Stimulated activated naive CD8-positive, alpha-beta T cell treated with anti-CD3 and anti-CD28 coated beads, Interleukin-15, amount 100 ng/mL, for 72 hours (primary cell): ENCODE results near the gene NACAD.

ENCODE experiments used
- ATAC-seq: fragments of 150-1000 bp; cut with Tn5 transposase; 2 replicates; pipeline ENCODE4 v1.10.0; 2021; ENCODE audit warnings: mild to moderate bottlenecking, moderate library complexity
- DNase-seq, 2 donors: peaks; one replicate each; pipeline ENCODE4 v3.0.0; 2021 to 2022
- H3K27ac Mint-ChIP-seq, 2 donors: one replicate each; pipeline ENCODE4 v1.8.0; 2022; ENCODE audit warnings: mild to moderate bottlenecking in 2 of 2, mixed read lengths in 2 of 2, moderate library complexity in 2 of 2
- H3K27me3 Mint-ChIP-seq: one replicate; pipeline ENCODE4 v1.8.0; 2022; ENCODE audit warnings: mixed read lengths
- H3K4me1 Mint-ChIP-seq: one replicate; pipeline ENCODE4 v1.8.0; 2022; ENCODE audit warnings: mild to moderate bottlenecking, mixed read lengths
- H3K4me3 Mint-ChIP-seq, 2 donors: one replicate each; pipeline ENCODE4 v1.8.0; 2022; ENCODE audit warnings: mild to moderate bottlenecking in 2 of 2, mixed read lengths in 2 of 2, moderate library complexity in 1 of 2
- H3K9me3 Mint-ChIP-seq, 2 donors: one replicate each; pipeline ENCODE4 v1.8.0; 2022; ENCODE audit warnings: mixed read lengths in 2 of 2

NACAD gene

GRCh38 chr7:45087301-45088145, 1.2 kb downstream of the NACAD start:
- no peak overlapping the region for H3K27ac Mint-ChIP-seq
- peaks cover 9% of the 10 kb centered on the region for H3K27me3 Mint-ChIP-seq
- H3K9me3 Mint-ChIP-seq: no peaks in the 10 kb centered on the region
- ATAC-seq (no peak), DNase-seq (no peak)
- H3K4me1 Mint-ChIP-seq: peaks cover 10% of the 10 kb centered on the region
- peak overlapping the region; percentile 69 to 72 for H3K4me3 Mint-ChIP-seq

GRCh38 chr7:45086331-45087065, 2.3 kb downstream of the NACAD start:
- no peak for DNase-seq
- Mint-ChIP-seq H3K27me3 (peaks cover 9% of the 10 kb centered on the region), H3K4me3 (no peak overlapping the region), H3K9me3 (no peaks in the 10 kb centered on the region), H3K27ac (no peak overlapping the region), H3K4me1 (peaks cover 10% of the 10 kb centered on the region)
- ATAC-seq: no peak

GRCh38 chr7:45085619-45086200, 3.1 kb downstream of the NACAD start:
- ATAC-seq: peak; percentile 7
- no peaks in the 10 kb centered on the region for H3K9me3 Mint-ChIP-seq
- DNase-seq: no peak
- peaks cover 10% of the 10 kb centered on the region for H3K4me1 Mint-ChIP-seq
- peak overlapping the region in 1 of 2 donors; percentile 59 for H3K27ac Mint-ChIP-seq
- no peak overlapping the region for H3K4me3 Mint-ChIP-seq
- peaks cover 9% of the 10 kb centered on the region for H3K27me3 Mint-ChIP-seq

- DNase-seq: no peak
- ATAC-seq: no peak
- Mint-ChIP-seq H3K9me3 (no peaks in the 10 kb centered on the region), H3K27ac (peak overlapping the region in 1 of 2 donors; percentile 59), H3K4me3 (no peak overlapping the region), H3K27me3 (peaks cover 9% of the 10 kb centered on the region), H3K4me1 (peaks cover 10% of the 10 kb centered on the region)
Observed at GRCh38 chr7:45084901-45085618, 3.7 kb downstream of the NACAD start.

GRCh38 chr7:45084336-45084735, 4.4 kb downstream of the NACAD start:
- no peak for ATAC-seq

GRCh38 chr7:45082831-45083331, 5.9 kb downstream of the NACAD start:
- Mint-ChIP-seq H3K27me3 (no peaks in the 10 kb centered on the region), H3K4me3 (no peak overlapping the region)
- no peak for ATAC-seq

More at GRCh38 chr7:45084336-45084735, 4.4 kb downstream of the NACAD start:
- no peak overlapping the region for H3K27ac Mint-ChIP-seq
- no peaks in the 10 kb centered on the region for H3K9me3 Mint-ChIP-seq
- H3K4me1 Mint-ChIP-seq: peaks cover 3% of the 10 kb centered on the region
- H3K27me3 Mint-ChIP-seq: peaks cover 2% of the 10 kb centered on the region
- no peak overlapping the region for H3K4me3 Mint-ChIP-seq
- no peak for DNase-seq

GRCh38 chr7:45082031-45082830, 6.5 kb downstream of the NACAD start:
- ATAC-seq: peak; percentile 3

More at GRCh38 chr7:45082831-45083331, 5.9 kb downstream of the NACAD start:
- Mint-ChIP-seq H3K4me1 (no peaks in the 10 kb centered on the region), H3K27ac (peak overlapping the region; percentile 33 to 55), H3K9me3 (no peaks in the 10 kb centered on the region)
- no peak for DNase-seq

GRCh38 chr7:45081670-45081974, 7.1 kb downstream of the NACAD start:
- Mint-ChIP-seq H3K4me3 (no peak overlapping the region), H3K27me3 (no peaks in the 10 kb centered on the region), H3K4me1 (no peaks in the 10 kb centered on the region), H3K9me3 (no peaks in the 10 kb centered on the region), H3K27ac (peak overlapping the region in 1 of 2 donors; percentile 84)
- no peak for ATAC-seq
- DNase-seq: no peak

More at GRCh38 chr7:45082031-45082830, 6.5 kb downstream of the NACAD start:
- no peak for DNase-seq
- no peak overlapping the region for H3K4me3 Mint-ChIP-seq
- no peaks in the 10 kb centered on the region for H3K4me1 Mint-ChIP-seq
- no peaks in the 10 kb centered on the region for H3K9me3 Mint-ChIP-seq
- H3K27ac Mint-ChIP-seq: peak overlapping the region in 1 of 2 donors; percentile 84
- no peaks in the 10 kb centered on the region for H3K27me3 Mint-ChIP-seq

GRCh38 chr7:45080958-45081669, 7.7 kb downstream of the NACAD start:
- Mint-ChIP-seq H3K9me3 (no peaks in the 10 kb centered on the region), H3K27ac (peak overlapping the region; percentile 38 to 84), H3K4me3 (no peak overlapping the region), H3K4me1 (no peaks in the 10 kb centered on the region), H3K27me3 (no peaks in the 10 kb centered on the region)
- DNase-seq (peak in 1 of 2 donors; percentile 14), ATAC-seq (no peak)

GRCh38 chr7:45080265-45080957, 8.4 kb downstream of the NACAD start:
- ATAC-seq (peak; percentile 31), DNase-seq (peak in 1 of 2 donors; percentile 20)
- H3K4me3 Mint-ChIP-seq: no peak overlapping the region
- H3K4me1 Mint-ChIP-seq: peaks cover 4% of the 10 kb centered on the region
- H3K9me3 Mint-ChIP-seq: no peaks in the 10 kb centered on the region
- H3K27ac Mint-ChIP-seq: peak overlapping the region; percentile 52 to 54
- no peaks in the 10 kb centered on the region for H3K27me3 Mint-ChIP-seq

- H3K27me3 Mint-ChIP-seq: no peaks in the 10 kb centered on the region
- H3K4me1 Mint-ChIP-seq: peaks cover 14% of the 10 kb centered on the region
- no peaks in the 10 kb centered on the region for H3K9me3 Mint-ChIP-seq
- DNase-seq (no peak), ATAC-seq (no peak)
- peak overlapping the region; percentile 53 to 85 for H3K27ac Mint-ChIP-seq
- no peak overlapping the region for H3K4me3 Mint-ChIP-seq
Observed at GRCh38 chr7:45078125-45078681, 10.6 kb downstream of the NACAD start.

GRCh38 chr7:45077579-45077978, 11.2 kb downstream of the NACAD start:
- Mint-ChIP-seq H3K27me3 (no peaks in the 10 kb centered on the region), H3K27ac (no peak overlapping the region), H3K4me1 (peaks cover 20% of the 10 kb centered on the region), H3K9me3 (no peaks in the 10 kb centered on the region), H3K4me3 (no peak overlapping the region)
- DNase-seq: no peak
- ATAC-seq: no peak

GRCh38 chr7:45076946-45077345, 11.8 kb downstream of the NACAD start:
- Mint-ChIP-seq H3K4me3 (no peak overlapping the region), H3K27ac (no peak overlapping the region), H3K4me1 (peaks cover 21% of the 10 kb centered on the region), H3K9me3 (no peaks in the 10 kb centered on the region), H3K27me3 (no peaks in the 10 kb centered on the region)
- ATAC-seq (no peak), DNase-seq (no peak)
